Activated naive CD8-positive, alpha-beta T cell treated with anti-CD3 and anti-CD28 coated beads, Interleukin-2, amount 50 U/mL, for 16 hours (primary cell): Measurements from ENCODE around the gene OTOP2.
"Not testable (repeated sequence)": the region's sequence is repeated elsewhere in the genome, so short reads cannot be mapped to it uniquely, and the experiment has no call there.

Experiments used
- DNase-seq: peaks from one replicate; pipeline ENCODE4 v3.0.0-alpha.2; 2020; ENCODE audit warnings: low read depth, low spot score

Gene OTOP2

DNA sequence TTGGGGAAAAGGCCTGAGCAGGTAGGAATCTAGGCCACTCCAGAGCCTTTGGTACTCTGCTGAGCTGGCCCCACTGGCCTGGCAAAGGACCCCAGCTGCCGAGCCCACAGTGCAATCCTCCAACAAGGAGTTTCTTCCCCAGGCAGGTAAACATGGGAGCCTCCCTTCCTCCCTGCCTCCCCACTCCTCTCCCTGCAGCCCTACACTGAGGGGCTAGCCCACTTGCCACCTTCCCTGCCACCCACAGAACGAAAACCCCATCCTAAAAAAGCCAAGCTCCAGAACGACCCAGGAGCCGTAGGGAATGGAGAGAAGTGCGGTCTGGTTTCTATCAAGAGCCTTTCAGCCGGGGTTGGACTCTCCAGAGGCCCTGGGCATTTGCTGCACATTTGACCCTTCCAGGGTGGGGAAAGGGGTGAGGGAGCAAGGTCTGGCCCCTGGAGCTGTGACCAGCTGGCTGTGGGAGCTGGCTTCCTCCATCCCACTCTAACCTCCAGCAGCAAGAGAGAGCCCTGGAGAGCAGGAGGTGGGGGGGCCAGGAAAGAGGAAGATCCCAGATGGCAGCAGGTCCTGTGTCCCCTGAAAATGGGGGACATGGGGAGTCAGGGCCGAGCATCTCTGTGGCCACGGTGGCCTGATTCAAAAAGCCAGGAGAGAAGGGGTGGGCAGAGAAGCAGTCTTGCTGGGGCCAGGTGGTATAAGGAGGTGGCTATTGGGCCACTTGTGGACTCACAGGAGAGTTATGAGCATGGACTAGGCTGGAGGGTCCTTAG lies 47.2 kb downstream of the OTOP2 start:
- no peak for DNase-seq

DNA sequence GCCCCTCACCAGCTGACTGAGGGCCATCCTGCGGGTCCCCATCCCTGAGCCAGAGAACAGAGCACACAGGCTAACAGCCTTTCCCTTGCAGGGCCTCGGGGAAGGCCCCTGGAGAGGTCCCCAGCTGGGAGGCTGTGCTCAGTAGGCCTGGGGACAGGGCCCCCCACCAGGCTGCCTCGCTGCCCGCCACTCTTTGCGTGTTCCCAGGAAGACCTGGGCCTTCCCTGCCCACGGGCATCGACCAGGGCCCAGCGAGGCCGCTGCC lies 47.7 kb downstream of the OTOP2 start:
- no peak for DNase-seq

DNA sequence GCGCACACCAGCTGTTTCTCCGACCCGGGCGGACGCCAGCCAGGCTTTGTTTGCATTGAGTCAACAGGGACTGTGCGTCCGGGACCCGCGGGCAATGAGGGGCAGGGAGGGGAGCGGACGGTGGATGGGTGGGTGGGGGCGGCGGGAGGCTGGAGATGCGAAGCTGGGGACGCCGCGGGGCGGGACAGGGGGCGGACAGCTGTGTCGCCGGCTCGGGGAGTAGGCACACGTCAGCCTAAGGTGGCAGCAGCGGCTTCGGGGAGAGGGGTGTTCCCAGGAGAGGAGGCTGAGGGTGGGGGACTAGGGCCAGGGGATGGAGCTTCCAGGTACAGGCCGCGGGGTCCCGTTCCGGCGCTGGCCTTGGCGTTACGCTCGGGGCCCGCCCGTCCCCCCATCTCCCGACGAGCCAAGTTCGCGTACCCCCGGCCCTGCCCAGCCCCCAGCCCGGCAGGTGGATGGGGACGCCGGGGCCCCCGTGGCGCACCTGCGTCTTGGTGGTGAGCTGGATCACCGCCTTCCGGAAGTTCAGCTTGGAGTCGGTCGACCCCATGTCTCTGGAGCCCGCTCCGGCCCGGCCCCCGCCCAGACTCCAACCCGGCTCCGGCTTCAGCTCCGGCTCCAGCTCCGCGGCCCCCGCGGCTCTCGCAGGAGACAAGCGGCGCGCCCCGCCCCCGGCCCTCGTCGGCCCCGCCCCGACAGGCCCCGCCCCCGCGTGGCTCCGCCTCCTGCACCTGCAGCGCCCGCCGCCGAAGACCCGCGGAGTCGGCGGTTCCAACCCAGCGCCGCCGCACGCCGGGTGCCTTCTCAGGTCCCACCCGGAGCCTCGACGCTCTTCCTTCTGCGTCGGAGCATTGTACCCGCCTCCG lies 48.3 kb downstream of the OTOP2 start, which contains the start of gene HID1:
TSS of gene HID1 (minus strand) at position 653 of the 866 bp plus-strand sequence. CDS start at position 550, 103 bp downstream.
- peak; percentile 68 for DNase-seq

GRCh38 chr17:74972973-74973328 lies 48.9 kb downstream of the OTOP2 start:
- no peak for DNase-seq

DNA sequence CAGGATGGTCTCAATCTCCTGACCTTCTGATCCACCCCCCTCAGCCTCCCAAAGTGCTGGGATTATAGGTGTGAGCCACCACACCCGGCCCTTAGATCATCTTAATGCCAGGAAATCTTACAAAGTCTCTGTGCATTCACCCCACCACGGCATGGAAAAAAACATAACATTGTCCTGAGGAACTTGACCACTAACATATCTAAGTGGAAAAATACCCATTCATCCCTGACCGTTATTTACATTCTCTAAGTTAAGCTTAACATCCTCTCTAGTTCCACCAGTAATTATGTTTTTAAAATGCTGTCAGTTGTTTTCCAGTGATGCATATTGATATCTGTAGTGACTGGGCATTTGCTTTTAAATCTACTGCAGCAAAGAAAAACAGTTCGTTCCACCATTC lies 51.9 kb downstream of the OTOP2 start:
- no peak for DNase-seq

DNA sequence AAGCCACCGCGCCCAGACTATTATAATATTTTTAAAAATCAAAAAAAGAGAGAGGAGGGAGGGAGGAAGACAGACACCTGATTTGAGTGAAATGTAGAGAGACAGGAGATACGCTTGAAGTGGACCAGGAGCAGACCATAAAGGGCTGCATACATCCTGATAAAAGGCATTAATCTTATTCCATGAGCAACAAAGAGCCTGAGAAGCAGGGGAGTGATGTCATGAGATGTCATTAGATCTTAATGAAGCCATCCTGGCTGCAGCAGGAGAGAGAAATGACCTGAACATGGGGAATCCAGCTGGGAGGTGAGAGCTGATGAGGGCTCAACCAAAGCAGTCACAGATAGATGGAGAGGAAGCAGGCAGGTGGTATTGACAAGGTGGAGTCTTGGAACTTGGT lies 53.7 kb downstream of the OTOP2 start:
- DNase-seq, result no peak

DNA sequence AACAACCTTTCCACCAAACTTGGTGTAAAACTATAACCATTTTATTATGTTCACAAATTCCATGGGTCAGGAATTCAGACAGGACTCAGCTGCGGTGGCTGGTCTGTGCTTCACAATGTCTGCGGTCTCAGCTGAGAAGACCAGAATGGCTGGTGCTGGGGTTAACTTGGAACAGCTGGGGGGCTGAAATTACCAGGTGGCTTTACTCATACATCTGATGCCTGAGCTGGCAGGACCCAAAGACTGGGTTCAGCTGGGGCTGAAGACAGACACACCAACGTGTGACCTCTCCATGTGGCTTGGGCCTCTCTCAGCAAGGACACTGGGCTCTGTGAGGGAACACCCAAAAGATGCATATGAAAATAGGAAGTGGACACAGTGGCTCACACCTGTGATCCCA lies 54.2 kb downstream of the OTOP2 start:
- DNase-seq, result no peak

DNA sequence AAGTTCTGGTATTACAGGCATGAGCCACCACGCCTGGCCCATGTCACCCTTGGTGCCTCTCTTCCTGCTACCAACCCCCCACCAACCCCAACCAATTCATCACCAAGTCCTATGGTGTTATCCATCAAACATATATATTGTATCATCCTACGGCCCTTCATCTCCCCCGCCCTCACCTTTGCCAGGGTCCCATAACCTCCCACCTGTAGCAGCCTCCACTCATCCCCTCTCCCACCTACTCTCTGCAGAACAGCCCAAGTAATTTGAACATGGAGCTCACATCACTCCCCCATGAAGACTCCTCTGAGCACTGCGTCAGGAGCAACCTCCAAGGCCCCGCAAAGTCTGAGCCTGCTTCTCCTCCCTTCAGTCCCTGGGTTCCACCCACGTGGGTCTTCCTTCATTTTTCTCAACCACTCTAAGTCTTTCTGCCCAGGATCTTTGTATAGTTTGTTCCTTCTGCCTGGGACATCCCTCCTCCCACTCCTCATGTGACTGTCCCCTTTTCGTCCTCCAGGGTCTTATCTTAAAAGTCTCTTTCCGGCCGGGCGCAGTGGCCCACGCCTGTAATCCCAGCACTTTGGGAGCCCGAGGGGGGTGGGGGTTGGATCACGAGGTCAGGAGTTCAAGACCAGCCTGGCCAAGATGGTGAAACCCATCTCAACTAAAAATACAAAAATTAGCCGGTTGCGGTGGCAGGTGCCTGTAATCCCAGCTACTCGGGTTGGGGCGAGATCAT lies 55.5 kb downstream of the OTOP2 start:
- no peak for DNase-seq

DNA sequence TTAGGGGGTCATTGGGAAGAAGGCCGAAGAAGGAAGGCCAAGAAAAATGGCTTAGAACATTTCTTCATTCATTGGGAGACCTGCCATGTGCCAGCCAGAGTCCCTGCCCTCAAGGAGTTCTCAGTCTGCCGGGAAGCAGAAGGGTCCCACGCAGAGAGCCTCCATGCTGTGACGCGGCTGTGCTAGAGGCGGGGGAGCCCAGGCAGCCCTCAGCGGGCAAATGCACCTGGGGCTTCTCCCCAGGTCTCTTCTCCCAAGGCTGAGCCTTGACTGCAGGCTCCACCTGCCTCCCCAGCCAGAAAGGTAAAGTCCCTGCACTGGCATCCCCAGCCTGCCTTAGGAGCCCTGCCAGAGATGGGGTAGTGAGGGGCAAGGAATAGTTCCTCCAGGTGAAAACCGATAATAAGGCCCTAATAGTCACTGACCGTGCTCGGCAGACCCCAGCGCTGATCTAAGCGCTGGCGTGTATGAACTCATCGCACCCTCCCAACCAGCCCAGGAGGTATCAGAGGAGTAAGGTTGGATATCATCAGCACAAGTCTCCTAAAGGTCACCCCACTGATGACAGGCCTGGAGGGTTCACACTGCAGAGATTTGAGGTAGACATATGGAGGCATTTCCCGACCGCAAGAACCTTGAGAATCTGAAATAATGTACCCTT lies 57.4 kb downstream of the OTOP2 start:
- no peak for DNase-seq

GRCh38 chr17:74981979-74982662 lies 58.0 kb downstream of the OTOP2 start:
- DNase-seq, result peak; percentile 44

- not testable (repeated sequence) for DNase-seq
Observed at GRCh38 chr17:74982663-74983313, 58.7 kb downstream of the OTOP2 start.
